PC-9 (cell line): ENCODE measurements around the gene USP35. TPM values are rescaled to one million over a fixed set of nuclear protein-coding genes. Genes with fewer than 3 reads are reported as not detected.
A peak's percentile ranks its signal among the peaks of the same experiment; 100 is the strongest.

Experiments
- BruUV-seq: library from RNA; stranded (reverse); fragments of 400-500 nt; replicated peaks from 2 replicates; lab custom pipeline; 2021; lab: Mats Ljungman, UMichigan
- CTCF ChIA-PET: fragments of 300-600 bp; sonication (Branson Sonifier 250); formaldehyde crosslinking; loops from one replicate; lab custom pipeline; 2022; ENCODE audit warnings: antibody characterized with exemption; lab: Charles Lee
- POLR2A ChIA-PET: fragments of 300-600 bp; sonication (Branson Sonifier 250); formaldehyde crosslinking; loops from one replicate; lab custom pipeline; 2022; ENCODE audit warnings: antibody characterized with exemption; ENCODE audit not compliant: unreplicated experiment; lab: Charles Lee
- DNase-seq, 2 experiments: peaks; one replicate each; pipeline versions ENCODE4 v3.0.0 to v3.0.0-alpha.2; 2015 to 2022; ENCODE audit warnings: mixed read lengths in 1 of 2
- H2AFZ ChIP-seq: fragments of 200-600 bp; sonication (generic); 2 replicates; pipeline ENCODE4 v1.8.1; 2017; ENCODE audit warnings: antibody characterized with exemption
- H3F3A ChIP-seq: fragments of 200-600 bp; sonication (generic); 2 replicates; pipeline ENCODE4 v1.8.1; 2017; ENCODE audit warnings: antibody characterized with exemption, mild to moderate bottlenecking, low read depth; ENCODE audit not compliant: insufficient read depth
- H3K27ac ChIP-seq: fragments of 200-600 bp; sonication (generic); 2 replicates; pipeline ENCODE4 v1.6.1; 2016; ENCODE audit warnings: mixed run types
- H3K27me3 ChIP-seq: fragments of 200-600 bp; sonication (generic); 2 replicates; pipeline ENCODE4 v1.6.1; 2016; ENCODE audit warnings: low read depth, mixed run types; ENCODE audit not compliant: insufficient read depth
- H3K36me3 ChIP-seq: fragments of 200-600 bp; sonication (generic); 2 replicates; pipeline ENCODE4 v1.6.1; 2016; ENCODE audit warnings: low read depth, mixed run types
- H3K4me1 ChIP-seq: fragments of 200-600 bp; sonication (generic); replicated peaks from 2 replicates; pipeline ENCODE4 v1.6.1; 2016; ENCODE audit warnings: mixed run types; ENCODE audit not compliant: insufficient read depth
- H3K4me2 ChIP-seq: fragments of 200-600 bp; sonication (generic); 2 replicates; pipeline ENCODE4 v1.6.1; 2017; ENCODE audit warnings: mixed run types
- H3K4me3 ChIP-seq: fragments of 200-600 bp; sonication (generic); 2 replicates; pipeline ENCODE4 v1.6.1; 2016; ENCODE audit warnings: mixed run types
- H3K79me2 ChIP-seq: fragments of 200-600 bp; sonication (generic); 2 replicates; pipeline ENCODE4 v1.6.1; 2017; ENCODE audit warnings: low read depth, mixed run types
- H3K9me2 ChIP-seq: fragments of 200-600 bp; sonication (generic); 2 replicates; pipeline ENCODE4 v1.8.1; 2017; ENCODE audit warnings: mild to moderate bottlenecking; ENCODE audit not compliant: insufficient read depth
- H3K9me3 ChIP-seq: fragments of 200-600 bp; sonication (generic); 2 replicates; pipeline ENCODE4 v1.8.1; 2016; ENCODE audit warnings: low read depth; ENCODE audit not compliant: insufficient read depth
- H4K20me1 ChIP-seq: fragments of 200-600 bp; sonication (generic); 2 replicates; pipeline ENCODE4 v1.8.1; 2017; ENCODE audit not compliant: insufficient read depth
- CTCF ChIP-seq: fragments of 200-600 bp; sonication (generic); conservative IDR thresholded peaks from 2 replicates; pipeline ENCODE4 v1.6.1; 2017; ENCODE audit warnings: mixed run types, antibody characterized with exemption, mild to moderate bottlenecking, moderate library complexity
- EZH2 ChIP-seq: fragments of 200-600 bp; sonication (generic); IDR thresholded peaks from 2 replicates; pipeline ENCODE4 v1.8.0; 2017; ENCODE audit warnings: antibody characterized with exemption, low read depth
- intact Hi-C: fragments of 100-400 bp; cut with micrococcal nuclease; formaldehyde crosslinking; loops from one replicate; pipeline ENCODE4 v1.10.0; 2022; ENCODE audit not compliant: unreplicated experiment
- total RNA-seq: library from RNA; stranded (reverse); gene quantifications from 2 replicates; pipeline ENCODE4 v1.2.3, GENCODE V29; 2021

USP35 gene
- total RNA-seq, 1 experiment from 2014 or later = 13.5 TPM

GRCh38 chr11:78149646-78150045 is 39.1 kb upstream of the USP35 start:
- TF ChIP-seq EZH2 = no peak
- peak; percentile 41; the same call in 1 of the 2 replicates for TF ChIP-seq CTCF
- H3F3A ChIP-seq = no peaks in the 10 kb centered on the region; the same call in 1 of the 2 replicates
- H3K79me2 ChIP-seq = no peaks in the 10 kb centered on the region
- no peak overlapping the region for H2AFZ ChIP-seq
- no peaks in the 10 kb centered on the region for H3K27me3 ChIP-seq
- no TSS peak for BruUV-seq
- CTCF ChIA-PET = no interaction called here
- H4K20me1 ChIP-seq = no peaks in the 10 kb centered on the region
- no peaks in the 10 kb centered on the region for H3K9me2 ChIP-seq
- no peak overlapping the region for H3K4me2 ChIP-seq
- H3K27ac ChIP-seq = no peak overlapping the region
- peak in 1 of 2 experiments; percentile 84 for DNase-seq
- intact Hi-C loops = loop anchor here (10.0 kb wide), 1 partner anchor 425 kb away; the partner anchor contains the start of gene NARS2
- no peaks in the 10 kb centered on the region for H3K9me3 ChIP-seq
- H3K4me1 ChIP-seq = 0 out of 2 replicates have a peak, but pooled peaks cover 3% of the 10 kb centered on the region
- POLR2A ChIA-PET = interaction anchor here (0.6 kb wide), 1 partner anchor 45 kb away, joined by 3 read pairs; no protein-coding TSS in a partner anchor
- H3K36me3 ChIP-seq = no peaks in the 10 kb centered on the region
- no peak overlapping the region for H3K4me3 ChIP-seq

GRCh38 chr11:78150346-78150745 is 38.4 kb upstream of the USP35 start:
- Histone ChIP-seq H3K79me2 (no peaks in the 10 kb centered on the region), H3F3A (no peaks in the 10 kb centered on the region; the same call in 1 of the 2 replicates), H3K9me3 (no peaks in the 10 kb centered on the region), H3K9me2 (no peaks in the 10 kb centered on the region), H3K27ac (no peak overlapping the region), H4K20me1 (no peaks in the 10 kb centered on the region), H3K4me2 (no peak overlapping the region), H3K36me3 (no peaks in the 10 kb centered on the region), H3K4me3 (no peak overlapping the region), H3K4me1 (0 out of 2 replicates have a peak, but pooled peaks cover 3% of the 10 kb centered on the region), H3K27me3 (no peaks in the 10 kb centered on the region), H2AFZ (no peak overlapping the region)
- no TSS peak for BruUV-seq
- POLR2A ChIA-PET = no interaction called here
- no peak for TF ChIP-seq EZH2
- no peak for TF ChIP-seq CTCF
- DNase-seq = no peak
- intact Hi-C loops = no loop called here
- CTCF ChIA-PET = no interaction called here

- Histone ChIP-seq H2AFZ (no peak overlapping the region), H3K27ac (no peak overlapping the region), H3F3A (no peaks in the 10 kb centered on the region; the same call in 1 of the 2 replicates), H4K20me1 (no peaks in the 10 kb centered on the region), H3K36me3 (no peaks in the 10 kb centered on the region), H3K4me2 (no peak overlapping the region), H3K79me2 (no peaks in the 10 kb centered on the region), H3K9me3 (no peaks in the 10 kb centered on the region), H3K4me3 (no peak overlapping the region), H3K4me1 (0 out of 2 replicates have a peak, but pooled peaks cover 3% of the 10 kb centered on the region), H3K9me2 (no peaks in the 10 kb centered on the region), H3K27me3 (no peaks in the 10 kb centered on the region)
- no peak for DNase-seq
- ChIA-PET CTCF (no interaction called here), POLR2A (no interaction called here)
- TF ChIP-seq EZH2 (no peak), CTCF (no peak)
- no TSS peak for BruUV-seq
- intact Hi-C loops = no loop called here
These were observed 38.0 kb upstream of the USP35 start for GRCh38 chr11:78150754-78151153.
